DND-41 (cell line): Measurements from ENCODE around the gene REN.

Experiments used
- EZH2 ChIP-seq: IDR thresholded peaks from 3 replicates; pipeline ENCODE4 v1.6.1; 2012; ENCODE audit warnings: borderline replicate concordance, low read depth, mild to moderate bottlenecking, moderate library complexity, low read length, inconsistent platforms; ENCODE audit not compliant: severe bottlenecking
- TF ChIP-seq, protein P1 (sequence below): IDR thresholded peaks from 2 replicates; pipeline ENCODE4 v1.5.1; 2012; ENCODE audit warnings: borderline replicate concordance, low read length, moderate library complexity, mild to moderate bottlenecking; ENCODE audit not compliant: poor library complexity, severe bottlenecking; ENCODE audit errors: extremely low read depth

DNA sequence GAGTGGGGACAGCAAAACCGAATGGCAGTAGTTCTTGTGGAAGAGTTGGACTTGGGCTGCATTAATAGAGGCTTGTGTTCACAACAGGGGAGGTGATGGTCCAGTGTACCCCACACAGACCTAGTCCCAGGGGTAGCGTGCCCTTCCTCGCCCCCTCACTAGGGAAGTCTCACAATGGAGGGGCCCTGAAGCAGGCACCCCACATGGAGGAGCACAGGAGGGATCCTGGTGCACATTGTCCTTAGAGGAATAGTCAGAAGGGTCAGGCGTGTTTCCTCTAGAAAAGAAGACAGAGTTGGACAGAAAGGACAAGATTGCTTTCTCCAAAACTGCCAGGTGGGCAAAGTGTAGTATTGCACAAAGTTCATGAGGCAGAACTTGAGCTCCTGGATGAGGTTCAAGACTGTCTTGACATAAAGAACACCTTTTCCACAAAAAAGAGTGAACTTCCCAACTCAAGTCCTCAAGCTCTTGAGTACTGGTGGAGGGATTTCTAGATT lies 37.6 kb downstream of the REN start:
- TF ChIP-seq, protein P1, sequence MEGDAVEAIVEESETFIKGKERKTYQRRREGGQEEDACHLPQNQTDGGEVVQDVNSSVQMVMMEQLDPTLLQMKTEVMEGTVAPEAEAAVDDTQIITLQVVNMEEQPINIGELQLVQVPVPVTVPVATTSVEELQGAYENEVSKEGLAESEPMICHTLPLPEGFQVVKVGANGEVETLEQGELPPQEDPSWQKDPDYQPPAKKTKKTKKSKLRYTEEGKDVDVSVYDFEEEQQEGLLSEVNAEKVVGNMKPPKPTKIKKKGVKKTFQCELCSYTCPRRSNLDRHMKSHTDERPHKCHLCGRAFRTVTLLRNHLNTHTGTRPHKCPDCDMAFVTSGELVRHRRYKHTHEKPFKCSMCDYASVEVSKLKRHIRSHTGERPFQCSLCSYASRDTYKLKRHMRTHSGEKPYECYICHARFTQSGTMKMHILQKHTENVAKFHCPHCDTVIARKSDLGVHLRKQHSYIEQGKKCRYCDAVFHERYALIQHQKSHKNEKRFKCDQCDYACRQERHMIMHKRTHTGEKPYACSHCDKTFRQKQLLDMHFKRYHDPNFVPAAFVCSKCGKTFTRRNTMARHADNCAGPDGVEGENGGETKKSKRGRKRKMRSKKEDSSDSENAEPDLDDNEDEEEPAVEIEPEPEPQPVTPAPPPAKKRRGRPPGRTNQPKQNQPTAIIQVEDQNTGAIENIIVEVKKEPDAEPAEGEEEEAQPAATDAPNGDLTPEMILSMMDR: no peak
- no peak for TF ChIP-seq EZH2
